ENCODE results near the gene MCTP1. TPM values are rescaled to one million over a fixed set of nuclear protein-coding genes. Genes with fewer than 3 reads are reported as not detected.

The MCTP1 gene
- total RNA-seq, 1 experiment from 2014 or later: 4.2 TPM

- no peak for DNase-seq (ENCODE audit: low spot score)
Measured at GRCh38 chr5:94818904-94819303, 466.0 kb downstream of the MCTP1 start.

DNA sequence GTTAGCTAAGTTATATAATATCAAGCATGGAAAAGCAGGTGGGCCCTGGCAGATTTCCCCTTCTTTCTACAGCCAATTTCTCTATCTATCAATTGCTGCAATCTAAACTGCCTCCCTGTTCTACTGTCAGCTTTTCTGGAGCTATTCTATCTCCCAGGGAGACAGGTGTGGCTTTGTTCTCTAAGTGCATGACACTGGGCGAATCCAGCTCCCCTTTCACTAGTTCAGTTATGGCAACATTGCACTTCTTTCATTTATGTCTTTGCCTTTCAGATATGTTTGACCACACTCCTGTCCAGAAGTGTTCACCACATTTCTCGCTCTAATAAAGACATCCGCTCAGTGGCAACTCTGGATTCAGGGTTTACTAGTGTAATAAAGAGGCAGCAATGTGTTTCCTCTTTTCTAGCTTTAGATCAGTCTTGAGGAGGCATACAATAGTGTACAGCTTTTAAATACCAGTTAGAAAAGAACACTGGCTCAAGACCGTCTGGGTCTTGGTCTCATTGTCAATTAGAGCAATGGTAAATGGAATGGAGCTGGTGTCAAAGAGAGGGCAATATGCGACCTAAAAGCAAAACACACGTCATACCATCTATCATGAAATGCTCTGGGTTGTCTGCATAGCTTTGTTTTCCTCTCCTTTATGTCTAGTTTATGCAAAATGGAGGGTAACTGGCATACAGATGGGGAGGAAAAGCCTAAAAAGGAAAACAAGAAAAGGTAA, 469.4 kb downstream of the MCTP1 start:
- no peak for DNase-seq (ENCODE audit: low spot score)

DNA sequence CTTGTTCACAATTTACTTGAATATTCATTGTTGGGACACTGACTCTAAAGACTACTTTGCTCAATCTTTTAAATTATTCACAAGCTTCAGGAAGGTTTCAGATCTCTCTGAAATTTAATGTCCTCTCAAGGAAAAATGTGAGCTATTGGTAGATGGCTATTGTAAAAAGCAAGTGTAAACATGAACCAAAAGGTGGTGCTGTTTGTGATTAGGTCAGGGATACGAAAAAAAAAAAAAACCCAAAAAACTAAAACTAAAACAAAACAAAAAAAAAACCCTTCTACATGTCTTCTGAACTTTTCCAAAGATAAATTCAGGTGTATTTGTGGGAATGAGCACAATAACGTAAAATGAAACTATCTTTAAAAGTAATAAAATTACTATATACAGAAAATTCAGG, 472.7 kb downstream of the MCTP1 start:
- DNase-seq (ENCODE audit: low spot score): no peak

- no peak for DNase-seq (ENCODE audit: low spot score)
Measured at GRCh38 chr5:94811331-94811730, 473.6 kb downstream of the MCTP1 start.

DNA sequence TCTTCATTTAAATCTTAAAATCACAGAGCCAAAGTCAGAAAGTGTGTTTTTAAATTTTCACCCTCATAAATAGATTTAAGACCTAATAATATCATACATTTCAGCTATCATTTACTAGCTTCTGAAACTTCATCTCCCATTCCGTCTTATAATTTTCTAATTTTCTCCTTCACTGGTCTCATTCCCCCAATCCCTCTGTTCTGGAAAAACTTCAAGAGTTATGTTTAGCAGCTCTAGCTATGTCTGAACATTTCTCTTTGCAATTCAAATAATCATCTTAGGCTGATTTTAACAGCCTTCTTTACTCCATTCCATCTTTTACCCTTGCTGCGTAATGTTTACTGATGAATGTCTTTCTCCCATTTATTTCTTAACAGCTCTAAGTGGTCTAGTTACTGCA, 474.0 kb downstream of the MCTP1 start:
- DNase-seq (ENCODE audit: low spot score): no peak

- no peak for DNase-seq (ENCODE audit: low spot score)
Measured at GRCh38 chr5:94810281-94810680, 474.6 kb downstream of the MCTP1 start.

GRCh38 chr5:94808497-94808896, 476.4 kb downstream of the MCTP1 start:
- DNase-seq (ENCODE audit: low spot score): no peak

DNA sequence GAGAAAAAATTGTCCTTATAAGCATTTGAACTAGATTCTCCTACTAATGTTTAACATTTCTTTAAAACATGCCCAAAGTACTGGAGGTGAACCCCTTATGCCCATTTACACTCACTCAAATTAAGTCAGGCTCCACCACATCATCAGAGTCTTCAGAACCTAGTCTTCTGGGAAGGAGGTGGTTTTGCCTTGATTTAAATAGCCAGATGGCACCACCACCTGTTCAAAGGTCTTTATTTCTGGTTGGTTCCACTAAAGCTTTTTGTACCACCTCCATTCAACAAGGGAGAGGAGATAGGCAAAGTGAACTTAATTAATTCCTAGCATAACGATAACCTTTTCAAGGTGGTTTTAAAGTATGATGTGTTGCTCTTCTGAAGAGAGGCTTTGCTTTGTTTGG, 476.9 kb downstream of the MCTP1 start:
- DNase-seq (ENCODE audit: low spot score): no peak

DNA sequence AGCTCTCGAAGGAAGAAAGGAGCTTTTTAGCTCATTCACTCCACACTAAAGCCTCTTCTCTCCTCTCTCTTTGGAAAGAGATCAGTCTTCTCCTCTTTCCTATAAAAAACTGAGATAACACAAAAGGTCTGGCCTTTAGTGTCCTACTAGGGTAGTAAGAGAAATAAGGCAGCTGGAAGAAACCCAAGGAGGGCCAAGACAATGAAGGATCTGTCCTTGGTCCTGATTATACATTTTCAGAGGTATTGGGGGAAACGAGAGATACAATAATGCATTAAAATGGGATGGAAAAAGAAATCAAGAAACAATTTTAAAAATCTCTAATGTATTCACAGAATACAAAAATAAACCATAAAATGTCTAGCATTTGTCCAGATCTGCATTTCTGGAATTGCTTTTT, 482.4 kb downstream of the MCTP1 start:
- peak; percentile 3 for DNase-seq (ENCODE audit: low spot score)

- DNase-seq (ENCODE audit: low spot score): no peak
Measured at GRCh38 chr5:94796586-94796985, 488.3 kb downstream of the MCTP1 start.

DNA sequence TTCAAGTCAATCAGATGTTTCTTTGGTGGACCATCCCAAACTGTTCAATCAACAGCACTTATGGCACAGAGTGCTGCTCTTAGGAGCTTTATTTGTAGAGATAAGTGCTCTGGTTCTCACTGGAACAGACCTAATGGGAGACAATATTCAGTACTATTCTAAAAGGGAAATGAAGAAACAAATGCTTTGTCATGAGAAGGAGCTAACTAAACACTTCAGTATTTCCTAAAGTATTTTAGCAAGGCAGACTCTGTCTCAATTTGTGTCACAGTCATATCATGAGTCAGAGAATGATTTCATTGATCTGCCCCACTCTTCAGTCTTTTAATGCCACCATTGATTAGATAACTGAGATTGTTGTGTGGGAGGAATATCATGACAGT, 491.1 kb downstream of the MCTP1 start:
- DNase-seq (ENCODE audit: low spot score): no peak

GRCh38 chr5:94793113-94793815, 491.6 kb downstream of the MCTP1 start:
- DNase-seq (ENCODE audit: low spot score): no peak

DNA sequence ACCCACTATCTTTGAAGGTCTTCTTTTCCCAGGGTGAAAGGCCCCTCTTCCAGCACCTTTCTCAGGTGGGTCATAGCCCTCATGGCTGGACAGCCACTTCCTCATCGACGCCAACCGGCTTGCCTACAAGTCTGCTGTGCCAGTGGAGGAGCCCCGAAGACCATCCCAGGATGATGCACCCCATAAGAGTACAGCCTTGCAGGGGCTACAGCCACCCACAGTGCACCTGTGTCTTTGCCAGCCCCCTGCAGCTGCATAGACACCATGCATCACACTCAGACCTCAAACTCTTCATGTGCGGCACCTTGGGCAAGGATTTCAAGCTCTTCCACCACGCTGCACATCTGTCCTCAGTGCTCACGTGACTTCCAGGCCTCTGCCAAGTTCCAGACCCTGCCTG, 493.1 kb downstream of the MCTP1 start:
- no peak for DNase-seq (ENCODE audit: low spot score)

- no peak for DNase-seq (ENCODE audit: low spot score)
Measured at GRCh38 chr5:94788527-94788926, 496.4 kb downstream of the MCTP1 start.

- peak; percentile 4 for DNase-seq (ENCODE audit: low spot score)
Measured at GRCh38 chr5:94784536-94785505, 500.1 kb downstream of the MCTP1 start.

DNA sequence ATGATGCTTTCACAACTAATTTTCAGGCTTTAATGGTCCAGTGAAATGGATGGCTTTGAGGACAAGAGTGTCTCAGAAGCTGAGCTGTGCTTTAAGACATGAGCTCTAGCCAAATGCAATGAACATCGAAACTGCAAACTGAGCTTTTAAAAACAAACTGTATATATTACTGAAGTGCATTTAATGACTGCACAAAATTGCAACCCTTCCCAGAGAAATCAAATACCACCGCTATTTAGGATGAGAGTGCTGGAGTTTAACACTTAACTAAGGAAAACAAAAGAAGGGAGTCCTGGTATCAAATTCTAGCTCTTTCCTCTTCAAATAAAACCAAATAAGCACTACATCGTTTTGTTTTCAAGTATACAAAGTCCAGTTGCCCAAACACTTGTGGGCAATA, 502.5 kb downstream of the MCTP1 start:
- no peak for DNase-seq (ENCODE audit: low spot score)

DNA sequence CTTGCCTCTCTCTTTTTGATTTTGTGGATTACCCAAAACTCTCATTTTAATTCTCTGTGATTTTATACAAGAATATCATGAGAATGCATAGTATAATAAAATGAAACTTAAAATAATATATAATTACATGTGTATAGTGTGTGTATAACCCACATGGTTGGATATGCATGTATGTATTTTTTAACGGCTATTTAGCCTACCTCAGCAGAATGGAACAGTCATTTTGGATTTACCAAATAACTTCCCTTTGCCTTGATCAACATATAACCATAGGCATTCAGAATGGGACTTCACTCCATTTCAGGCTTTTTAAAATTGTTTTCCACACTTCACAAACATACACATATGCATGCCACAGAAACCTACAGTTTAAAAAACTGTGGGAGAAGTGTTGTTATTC, 505.2 kb downstream of the MCTP1 start:
- DNase-seq (ENCODE audit: low spot score): no peak

DNA sequence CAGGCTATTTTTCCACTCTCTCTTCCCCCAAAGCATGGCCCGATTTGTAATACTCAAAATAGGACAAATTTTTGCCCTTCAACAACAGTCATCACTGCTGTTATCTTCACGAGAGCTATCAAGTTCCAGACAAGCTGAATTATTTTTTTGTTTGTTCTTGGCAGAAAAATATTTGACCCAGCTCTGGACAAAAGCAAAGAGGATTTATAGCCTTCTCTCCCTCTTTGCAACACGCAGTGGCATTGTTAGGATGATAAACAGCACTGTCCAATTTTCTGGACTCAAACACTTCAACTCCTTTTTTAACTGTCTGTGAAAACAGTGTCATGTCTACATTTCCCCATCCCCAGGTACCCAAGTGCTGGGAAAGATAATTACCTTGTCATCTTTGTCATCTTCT, 506.2 kb downstream of the MCTP1 start:
- DNase-seq (ENCODE audit: low spot score): no peak

DNA sequence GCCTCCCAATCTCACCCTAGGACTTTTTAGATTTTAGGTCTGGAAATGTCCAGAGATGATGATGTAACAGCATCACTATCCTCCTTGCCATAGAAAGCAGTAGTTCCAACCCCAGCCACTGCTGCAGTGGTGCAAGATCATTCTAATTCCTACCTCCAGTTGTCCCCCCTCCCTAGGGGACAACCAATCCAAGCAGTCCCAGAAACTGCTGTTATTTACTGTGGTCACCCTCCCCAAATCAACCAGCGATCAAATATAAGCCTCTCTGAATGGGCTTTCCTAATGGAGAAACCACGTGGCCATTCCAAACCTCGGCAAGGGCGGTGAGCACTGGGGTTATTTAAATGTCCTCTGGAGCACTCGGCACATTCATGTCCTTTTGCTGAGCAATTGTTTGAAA, 506.6 kb downstream of the MCTP1 start:
- DNase-seq (ENCODE audit: low spot score): no peak

DNA sequence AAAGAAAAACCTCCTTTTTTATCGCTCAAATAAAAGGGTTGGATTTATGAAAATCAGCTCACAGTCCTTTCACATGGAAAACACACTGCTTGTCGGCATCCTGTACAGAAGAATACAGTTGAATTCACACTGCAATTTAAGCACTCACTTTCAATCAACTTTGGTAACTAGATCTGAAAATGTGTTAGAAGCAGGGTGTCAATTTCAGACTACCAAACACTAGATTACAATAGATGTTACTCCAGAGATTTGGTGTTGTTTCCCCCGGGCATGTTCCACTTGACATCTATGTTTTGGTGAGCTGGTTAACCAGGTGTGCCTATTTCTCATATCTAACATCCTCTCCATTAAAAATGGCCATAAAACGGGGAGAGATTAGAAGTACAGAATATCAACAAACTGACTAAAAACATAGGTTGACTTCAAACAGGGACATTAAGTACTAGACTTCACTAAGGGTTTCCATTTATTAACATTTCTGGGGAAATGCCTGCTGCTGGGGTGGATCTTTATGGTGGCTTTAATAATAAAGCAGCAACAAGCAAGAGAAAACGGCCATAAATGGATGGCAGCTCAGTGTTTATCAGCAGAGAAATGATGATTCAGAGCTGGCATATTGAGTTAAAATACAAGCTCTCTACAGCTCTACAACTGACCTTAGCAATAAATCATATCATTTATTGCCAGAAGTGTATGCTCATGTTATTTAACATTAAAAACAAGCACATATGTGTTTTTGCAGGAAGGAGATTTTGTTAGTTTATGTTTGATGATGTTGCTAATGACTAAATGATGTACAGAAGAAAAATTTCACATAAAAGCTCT, 507.6 kb downstream of the MCTP1 start:
- DNase-seq (ENCODE audit: low spot score): no peak

- DNase-seq (ENCODE audit: low spot score): no peak
Measured at GRCh38 chr5:94776167-94776566, 508.7 kb downstream of the MCTP1 start.

Measured in HT-29 (cell line).